NCI-H187 treated with DMSO at 0.1 percent for 48 hours (cell line): Measurements from ENCODE around the gene NPTN.
"Not testable (repeated sequence)": the region's sequence is repeated elsewhere in the genome, so short reads cannot be mapped to it uniquely, and the experiment has no call there.

ENCODE experiments used
- DNase-seq: peaks from one replicate; lab custom pipeline; 2025; lab: John Stamatoyannopoulos, UW

The NPTN gene

DNA sequence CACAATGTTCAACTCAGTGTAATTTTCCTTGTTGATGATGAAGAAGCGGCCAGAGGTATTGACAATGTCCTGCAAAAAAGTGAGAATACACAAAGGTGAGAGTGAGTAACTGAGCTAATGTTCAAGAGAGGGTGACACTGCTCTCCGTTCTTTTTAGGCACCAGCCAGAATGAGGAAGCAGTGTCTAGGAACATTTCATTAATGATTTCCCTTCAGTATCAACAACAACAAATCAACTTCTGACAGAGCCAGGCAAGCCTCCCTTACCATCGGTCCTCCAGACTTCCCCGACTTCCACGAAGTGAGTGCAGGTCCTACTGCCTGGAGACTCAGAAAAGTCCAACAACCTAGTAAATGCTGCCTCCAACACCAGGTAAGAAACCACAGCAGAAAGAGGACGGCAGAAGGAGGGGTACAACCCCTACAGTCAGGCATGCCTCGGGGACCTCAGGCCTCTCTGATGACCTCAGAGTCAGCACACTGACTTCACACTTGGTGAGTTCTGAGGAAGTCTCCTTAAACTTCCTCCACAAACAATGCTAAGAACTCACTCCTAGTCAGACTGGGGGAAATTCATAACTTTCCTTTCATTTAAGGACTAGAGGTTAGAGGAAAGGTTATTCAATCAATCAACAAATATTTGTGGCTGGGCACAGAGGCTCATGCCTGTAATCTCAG is 62.7 kb downstream of the NPTN start:
- DNase-seq, result no peak

DNA sequence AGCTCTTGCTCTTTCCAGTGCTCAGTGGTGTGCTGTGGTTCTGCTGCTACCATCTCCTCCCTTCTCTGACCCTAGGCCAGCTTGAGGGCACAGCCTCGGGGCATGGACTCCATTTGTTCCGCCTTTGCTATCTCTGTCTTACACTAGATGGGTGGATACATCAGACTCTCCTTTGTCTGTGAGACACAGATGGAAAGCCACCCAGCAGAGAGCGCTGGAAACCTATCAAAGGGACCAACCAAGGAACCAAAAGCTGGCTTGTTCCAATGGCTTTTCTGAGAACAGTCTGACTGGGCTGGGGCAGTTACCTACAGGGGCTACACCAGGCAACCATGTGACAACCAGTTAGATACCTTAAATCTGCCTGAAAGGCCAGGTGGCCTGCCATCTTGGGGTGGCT is 63.8 kb downstream of the NPTN start:
- DNase-seq, result no peak

DNA sequence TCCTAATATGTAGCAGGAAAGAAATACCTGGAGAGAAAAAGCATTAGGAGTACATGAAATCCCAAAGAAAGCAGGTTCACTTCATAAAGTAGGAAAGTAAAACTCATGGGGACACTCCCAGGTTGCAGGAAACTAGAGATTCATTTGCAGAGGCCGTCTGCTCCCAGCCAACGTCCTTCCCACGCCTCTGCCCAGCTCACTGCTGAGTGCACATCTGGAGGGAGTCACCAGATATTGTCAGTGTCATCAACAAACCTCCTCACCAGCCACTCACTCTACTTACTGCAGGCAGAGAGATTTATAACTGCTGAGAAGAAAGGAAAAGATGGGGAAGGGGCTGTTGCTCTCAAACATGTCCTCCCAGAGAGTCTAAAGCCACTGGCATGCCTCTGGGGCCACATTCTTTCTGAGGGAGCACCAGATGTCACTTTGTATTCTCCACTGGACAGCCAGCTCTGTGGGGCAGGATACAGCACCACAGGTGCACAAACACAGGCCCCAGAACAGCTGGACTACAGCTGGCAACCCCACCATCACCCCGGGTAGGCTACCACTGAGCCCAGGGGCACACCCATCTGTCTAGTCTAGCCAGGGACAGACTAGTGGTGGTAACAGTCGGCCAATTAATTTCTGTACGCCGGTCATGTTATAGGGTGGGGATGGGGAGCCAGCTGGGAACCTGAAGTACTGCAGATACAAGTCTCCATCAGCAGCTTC is 64.5 kb downstream of the NPTN start:
- no peak for DNase-seq

DNA sequence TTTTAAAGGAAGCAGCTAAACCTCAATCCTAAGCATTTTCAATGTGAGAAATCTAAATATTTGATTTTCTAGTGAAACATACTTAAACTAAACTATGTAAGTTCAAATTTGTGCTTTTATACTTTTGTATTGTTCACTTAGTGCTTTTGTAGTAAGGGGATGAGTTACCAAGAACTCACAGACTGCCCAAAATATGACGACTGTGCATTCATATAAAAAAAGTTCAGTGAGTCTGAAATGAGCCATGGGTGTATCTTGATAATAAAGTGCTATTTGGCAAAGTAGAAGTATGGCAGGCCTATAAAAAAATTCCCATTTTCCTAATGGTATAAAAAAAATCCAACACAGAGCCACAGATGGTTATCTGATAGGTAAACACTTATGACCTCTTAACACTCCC is 66.2 kb downstream of the NPTN start:
- no peak for DNase-seq

DNA sequence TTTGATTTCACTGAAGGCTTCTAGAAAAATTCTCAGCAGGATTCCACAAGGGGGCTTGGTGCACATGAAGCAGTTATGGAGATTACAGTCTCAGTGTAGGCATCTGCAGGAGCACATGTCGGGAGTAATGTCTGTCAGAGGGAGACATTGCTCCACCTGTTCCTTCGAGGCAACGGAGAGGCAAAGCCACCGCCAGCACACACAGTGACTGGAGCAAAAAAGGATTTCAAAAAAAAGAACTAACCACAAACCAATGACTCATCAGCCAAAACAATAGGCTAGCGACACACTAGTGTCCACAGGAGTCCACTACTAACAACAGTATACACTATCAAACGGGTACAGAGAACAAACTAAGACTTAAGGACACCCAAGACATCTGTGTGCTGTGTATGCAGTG is 68.9 kb downstream of the NPTN start:
- DNase-seq, result no peak

DNA sequence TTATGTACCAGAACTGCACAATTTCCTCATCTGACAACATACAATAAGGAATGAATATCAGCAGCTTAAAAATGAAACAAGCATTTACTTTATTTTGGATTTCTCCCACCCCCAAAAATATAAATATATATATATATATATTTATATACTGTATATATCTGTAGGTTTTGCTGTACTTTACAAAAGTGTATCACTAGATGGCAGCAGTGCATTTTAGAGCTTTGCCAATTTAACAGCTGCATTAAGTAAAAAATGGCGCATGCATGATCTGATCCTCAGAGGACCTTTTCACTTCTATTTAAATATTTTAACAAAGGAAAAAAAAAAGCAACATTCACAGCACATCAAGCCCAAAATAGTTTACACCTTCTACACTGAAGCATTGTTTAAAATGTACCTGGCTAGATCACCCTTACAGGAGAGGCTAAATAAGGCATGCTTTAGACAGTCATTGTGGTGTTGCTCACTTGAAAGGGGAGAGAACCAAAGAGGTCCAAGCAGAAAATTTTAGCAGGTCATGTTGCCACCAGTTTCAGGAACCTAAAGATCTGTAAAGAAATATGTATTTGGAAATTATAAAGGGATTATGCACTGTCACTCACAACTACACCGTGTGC is 72.6 kb downstream of the NPTN start:
- DNase-seq, result no peak

DNA sequence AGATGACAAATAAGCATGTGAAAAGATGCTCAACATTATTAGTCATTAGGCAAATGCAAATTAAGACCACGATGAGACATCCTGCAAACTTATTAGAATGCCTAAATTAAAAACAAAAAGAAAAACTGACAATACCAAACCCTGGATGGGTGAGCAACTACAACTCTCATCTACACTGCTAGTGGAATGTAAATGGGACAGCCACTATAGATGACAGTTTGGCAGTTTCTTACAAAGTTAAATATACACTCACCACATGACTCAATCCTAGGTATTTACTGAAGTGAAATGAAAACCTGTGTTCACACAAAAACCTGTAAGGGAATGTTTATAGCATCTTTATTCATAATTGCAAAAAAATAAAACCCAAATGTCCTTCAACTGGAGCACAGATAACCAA is 74.7 kb downstream of the NPTN start:
- DNase-seq, result no peak

DNA sequence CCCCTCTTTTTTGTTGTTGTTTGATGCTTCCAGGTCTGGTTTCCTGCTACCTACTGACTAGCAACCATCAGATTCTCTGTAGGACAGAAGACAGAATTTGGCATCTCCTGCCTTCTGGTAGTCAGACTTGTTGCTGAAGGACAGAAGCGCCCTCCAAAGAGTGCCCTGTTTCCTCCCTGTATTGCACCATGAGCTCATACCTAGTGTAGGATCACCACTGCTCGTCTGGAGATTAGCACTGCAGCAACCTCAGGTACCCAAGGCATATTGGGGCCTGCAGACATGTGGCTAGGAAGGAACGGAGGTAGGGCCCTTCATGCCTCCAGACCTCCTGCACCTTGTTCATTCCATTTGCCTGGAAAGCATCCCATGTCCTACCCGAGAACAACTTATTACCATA is 78.1 kb downstream of the NPTN start:
- no peak for DNase-seq

DNA sequence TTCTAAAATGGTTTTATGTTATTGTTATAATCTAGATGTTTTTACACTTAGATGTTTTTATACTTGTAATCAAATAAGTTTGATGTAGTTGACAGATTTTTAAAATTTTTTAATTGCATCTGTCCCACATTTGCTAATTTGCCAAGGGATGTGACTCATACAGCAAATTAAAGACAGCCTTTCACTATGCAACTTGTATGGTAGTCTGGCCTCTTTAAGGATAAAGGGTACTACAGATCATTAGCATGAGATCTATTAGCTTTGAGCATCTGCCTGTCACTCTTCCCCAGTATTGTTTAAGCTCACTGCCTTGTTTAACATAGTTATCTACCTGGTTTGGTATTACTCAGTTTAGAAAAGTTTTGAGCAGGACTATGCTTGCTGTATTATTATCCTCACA is 83.0 kb downstream of the NPTN start:
- DNase-seq, result no peak

DNA sequence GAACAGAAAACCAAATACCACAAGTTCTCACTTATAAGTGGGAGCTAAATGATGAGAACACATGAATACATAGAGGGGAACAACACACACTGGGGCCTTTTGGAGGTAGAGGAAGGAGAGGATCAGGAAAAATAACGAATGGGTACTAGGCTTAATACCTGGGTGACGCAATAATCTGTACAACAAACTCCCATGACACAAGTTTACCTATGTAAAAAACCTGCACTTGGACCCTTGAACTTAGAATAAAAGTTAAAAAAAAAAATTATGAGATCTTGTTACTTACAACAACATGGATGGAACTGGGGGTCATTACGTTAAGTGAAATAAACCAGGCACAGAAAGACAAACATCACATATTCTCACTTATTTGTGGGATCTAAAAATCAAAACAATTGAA is 84.3 kb downstream of the NPTN start:
- DNase-seq, result not testable (repeated sequence)

DNA sequence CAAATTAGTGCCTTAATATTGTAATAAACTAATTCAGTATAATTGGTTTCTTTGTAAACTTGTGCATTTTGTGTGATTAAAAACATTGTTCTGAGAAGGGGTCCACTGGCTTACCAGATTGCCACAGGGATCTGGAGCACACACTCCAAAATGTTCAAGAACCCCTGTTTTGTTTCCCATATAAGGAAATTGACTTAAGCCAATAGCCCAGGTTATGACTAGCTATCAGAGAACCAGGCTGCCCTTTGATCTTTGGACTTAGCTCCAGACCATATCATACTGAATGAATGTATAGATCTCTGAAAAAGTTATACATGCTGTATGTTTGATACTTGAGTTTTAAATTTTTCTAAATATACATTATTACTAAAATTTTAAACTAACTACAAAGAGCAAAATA is 91.7 kb downstream of the NPTN start:
- DNase-seq, result no peak

DNA sequence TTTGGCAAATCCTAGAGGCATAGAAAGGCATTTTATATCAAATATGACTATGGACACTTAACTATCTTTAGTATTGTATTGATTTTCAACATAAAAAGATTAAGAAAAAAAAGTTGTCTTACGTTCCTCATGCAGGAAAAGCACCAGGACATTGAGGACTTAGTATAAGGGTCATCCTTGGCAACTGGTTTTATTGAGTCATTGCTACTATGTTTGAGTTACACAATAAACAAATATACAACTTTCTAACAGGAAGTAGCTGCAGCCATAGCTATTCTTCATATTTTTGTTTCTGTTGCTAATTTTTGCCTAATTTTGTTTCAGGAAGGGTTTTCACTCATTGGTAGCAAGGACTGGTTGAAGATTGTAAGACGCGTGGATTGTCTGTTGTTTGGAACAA is 93.0 kb downstream of the NPTN start:
- DNase-seq, result no peak

DNA sequence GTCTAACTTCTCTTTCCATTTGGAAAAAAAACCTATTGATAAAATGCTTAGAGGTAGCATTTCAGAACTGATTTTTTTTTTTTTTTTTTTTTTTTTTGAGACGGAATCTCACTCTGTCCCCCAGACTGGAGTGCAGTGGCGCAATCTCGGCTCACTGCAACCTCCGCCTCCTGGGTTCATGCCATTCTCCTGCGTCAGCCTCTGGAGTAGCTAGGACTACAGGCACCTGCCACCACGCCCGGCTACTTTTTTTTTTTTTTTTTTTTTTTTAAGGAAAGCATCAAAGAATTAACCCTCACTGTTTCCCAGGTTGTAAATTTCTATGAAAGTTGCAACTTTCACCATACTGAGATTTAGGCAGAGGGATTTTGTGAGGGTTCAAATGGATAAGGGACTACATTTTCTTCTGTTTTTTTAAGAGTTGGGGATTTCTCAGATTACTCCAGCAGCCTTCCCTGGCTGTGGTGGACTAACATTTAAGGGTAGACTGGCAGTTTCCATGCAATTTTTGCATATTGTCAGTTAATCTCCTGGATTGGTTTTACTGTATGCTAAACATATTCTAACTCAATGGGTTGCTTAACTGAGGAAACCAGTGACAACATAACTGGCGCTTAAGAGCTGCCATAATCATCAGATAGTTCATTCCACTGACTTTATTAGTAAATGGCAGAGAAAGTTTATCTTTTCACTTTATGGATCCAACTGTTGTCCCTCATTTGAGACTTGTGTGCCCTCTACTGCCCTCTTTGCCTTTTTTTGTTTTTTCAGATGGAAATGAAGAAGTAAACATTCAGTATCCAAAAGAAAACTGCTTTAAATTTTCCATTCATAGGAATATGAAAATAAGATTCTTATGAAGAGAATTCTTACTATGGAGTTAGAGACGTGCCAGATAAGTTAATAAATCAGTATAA is 93.7 kb downstream of the NPTN start:
- DNase-seq, result no peak

DNA sequence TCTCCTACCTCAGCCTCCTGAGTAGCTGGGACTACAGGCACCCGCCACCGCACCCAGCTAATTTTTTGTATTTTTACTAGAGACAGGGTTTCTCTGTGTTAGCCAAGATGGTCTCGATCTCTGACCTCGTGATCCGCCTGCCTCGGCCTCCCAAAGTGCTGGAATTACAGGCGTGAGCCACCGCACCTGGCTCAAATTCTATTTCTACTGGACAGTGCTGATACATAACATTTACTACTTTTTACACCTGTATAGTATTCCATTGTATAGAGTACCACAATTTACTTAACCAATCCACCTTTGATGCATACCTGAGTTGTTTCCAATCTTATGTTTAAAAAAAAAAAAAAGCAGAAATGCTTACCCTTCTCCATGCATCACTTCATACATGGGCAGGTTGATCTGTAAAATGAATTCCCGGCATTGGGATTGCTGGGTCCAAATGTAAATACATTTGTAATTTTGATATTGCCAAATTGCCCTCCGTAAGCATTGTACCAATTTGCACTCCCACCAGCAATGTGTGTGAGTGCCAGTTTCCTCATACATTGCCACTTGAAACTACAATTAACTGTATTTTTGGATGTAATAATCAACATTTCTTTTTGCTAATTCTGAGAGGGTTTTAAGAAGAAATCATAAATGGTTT is 94.5 kb downstream of the NPTN start:
- DNase-seq, result no peak

DNA sequence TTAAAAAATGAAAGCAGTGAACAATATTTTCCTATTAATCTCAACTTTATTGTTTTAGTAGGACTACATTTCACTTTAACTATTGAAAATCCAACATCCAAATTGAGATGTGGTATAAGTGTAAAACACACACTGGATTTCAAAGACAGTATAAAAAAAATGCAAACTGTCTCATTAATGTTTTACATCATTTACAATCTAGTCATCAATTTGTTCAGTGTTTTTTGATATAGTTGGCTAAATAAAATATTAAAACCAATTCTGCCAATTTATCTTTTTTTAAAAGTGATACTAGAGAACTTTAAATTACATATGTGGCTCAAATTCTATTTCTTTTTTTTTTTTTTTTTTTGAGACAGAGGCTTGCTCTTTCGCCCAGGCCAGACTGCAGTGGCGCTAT is 95.1 kb downstream of the NPTN start:
- no peak for DNase-seq

DNA sequence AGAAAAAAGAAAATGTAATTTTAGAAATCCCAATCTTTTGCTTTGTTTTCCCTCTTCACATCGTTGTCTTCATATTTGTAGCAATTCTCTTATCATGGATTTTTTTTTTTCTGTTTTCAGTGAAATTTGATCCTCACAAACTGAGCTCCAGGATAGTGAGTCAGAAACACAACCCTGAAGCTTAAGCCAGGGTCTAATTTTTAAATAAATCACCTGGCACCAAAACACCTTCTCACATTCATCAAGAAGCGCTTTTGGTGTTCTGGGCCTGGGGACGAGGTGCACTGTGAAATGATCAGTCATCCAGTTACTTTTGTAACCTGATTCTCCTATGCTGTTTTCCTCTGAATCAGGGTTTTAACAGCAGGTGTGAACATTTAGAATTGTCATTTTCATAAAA is 102.5 kb downstream of the NPTN start:
- no peak for DNase-seq

DNA sequence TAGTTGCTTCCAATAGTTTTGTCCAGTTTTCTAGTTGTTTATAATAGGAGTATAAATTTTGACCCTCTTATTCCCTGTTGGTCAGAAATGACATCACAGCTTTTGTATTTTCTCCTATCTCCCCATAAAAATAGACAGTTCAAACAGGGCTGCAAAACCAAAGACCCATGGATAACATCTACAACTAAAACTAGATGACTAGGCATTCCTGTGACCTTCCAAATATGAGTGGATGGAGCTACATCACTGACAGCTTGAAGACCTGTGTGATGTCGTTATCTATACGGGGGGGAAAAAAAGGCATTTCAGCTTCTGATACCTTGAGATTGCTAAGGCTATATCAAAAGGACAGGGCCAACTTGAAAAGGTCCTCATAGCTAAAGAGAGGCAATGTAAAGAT is 105.6 kb downstream of the NPTN start:
- DNase-seq, result no peak

DNA sequence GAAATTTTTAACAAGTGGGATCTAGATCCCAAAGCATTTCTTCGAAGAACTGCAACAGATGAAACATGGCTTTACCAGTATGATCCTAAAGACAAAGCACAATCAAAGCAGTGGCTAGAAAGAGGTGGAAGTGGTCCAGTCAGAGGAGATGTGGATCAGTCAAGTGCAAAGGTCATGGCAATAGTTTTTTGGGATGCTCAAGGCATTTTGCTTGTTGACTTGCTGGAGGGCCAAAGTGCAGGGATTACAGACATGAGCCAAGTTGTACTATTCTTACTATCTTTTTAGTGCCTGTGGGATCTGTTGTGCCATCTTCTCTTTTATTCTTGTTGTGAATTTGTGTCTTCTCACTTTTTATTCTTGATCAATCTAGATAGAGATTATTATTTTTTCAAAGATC is 108.3 kb downstream of the NPTN start:
- no peak for DNase-seq

DNA sequence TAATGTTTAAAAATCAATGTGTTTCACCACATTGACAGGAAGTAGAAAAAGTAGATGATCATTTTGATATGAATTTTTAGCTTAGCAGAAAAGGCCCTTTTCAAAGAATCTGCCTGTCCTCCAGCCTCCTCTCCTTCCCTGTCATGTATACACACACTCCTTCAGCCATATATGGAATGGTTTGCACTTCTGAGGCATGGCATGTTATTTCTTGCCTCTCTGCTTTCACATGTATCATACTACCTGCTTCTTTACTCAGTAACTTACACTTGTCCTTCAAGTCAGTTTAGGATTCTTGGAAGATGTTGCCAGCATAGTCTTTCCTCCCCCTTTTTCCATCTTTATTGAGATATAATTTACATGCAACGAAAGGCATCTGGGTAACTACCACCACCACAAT is 111.2 kb downstream of the NPTN start:
- no peak for DNase-seq

DNA sequence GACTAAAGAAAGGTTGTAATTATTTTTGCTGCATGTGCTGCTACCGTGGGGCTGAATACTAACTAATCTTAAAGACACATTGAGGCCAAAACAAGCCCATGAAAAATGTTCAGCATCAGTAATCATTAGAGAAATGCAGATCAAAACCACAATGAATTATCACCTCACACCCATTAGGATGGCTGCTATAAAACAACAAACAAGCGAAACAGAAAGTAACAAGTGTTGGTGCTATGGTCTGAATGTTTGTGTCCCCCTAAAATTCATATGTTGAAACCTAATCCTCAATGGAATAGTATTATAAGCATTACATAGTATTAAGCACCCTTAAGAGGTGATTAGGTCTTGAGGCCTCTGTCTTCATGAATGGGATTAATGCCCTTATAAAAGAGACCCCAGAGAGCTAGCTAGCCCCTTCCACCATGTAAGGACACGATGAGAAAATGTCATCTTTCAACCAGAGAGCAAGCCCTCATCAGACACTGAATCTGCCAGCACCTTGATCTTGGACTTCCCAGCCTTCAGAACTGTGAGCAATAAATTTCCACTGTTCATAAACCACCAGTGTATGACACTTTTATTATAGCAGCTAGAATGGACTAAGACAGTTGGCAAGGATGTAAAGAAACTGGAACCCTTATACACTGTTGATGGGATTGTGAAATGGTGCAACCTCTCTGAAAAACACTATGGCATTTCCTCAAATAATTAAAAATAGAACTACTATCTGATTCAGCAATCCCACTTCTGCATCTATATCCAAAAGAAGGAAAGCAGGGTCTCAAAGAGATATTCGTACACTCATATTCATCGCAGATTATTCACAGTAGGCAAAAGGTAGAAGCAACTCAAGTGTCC is 114.1 kb downstream of the NPTN start:
- no peak for DNase-seq
